HepG2 (cell line): Measurements from ENCODE around the gene TTC31. TPM values are rescaled to one million over a fixed set of nuclear protein-coding genes. Genes with fewer than 3 reads are reported as not detected.

Source experiments
- CENPX ChIP-seq: sonication (generic); formaldehyde crosslinking; IDR thresholded peaks from 2 replicates; pipeline ENCODE4 v1.9.0; 2021; ENCODE audit warnings: mild to moderate bottlenecking, missing genetic modification reagents, moderate library complexity
- DMTF1 ChIP-seq: sonication (generic); formaldehyde crosslinking; IDR thresholded peaks from 2 replicates; pipeline ENCODE4 v1.4.0; 2020; ENCODE audit warnings: mild to moderate bottlenecking, missing genetic modification reagents
- EZH2 ChIP-seq: conservative IDR thresholded peaks from 2 replicates; pipeline ENCODE4 v1.6.1; 2012; ENCODE audit warnings: mild to moderate bottlenecking, low read depth, low read length, moderate library complexity
- HINFP ChIP-seq: sonication (generic); formaldehyde crosslinking; IDR thresholded peaks from 2 replicates; pipeline ENCODE4 v1.4.0; 2020; ENCODE audit warnings: low read depth, mild to moderate bottlenecking, missing genetic modification reagents
- KDM5B ChIP-seq: sonication (generic); formaldehyde crosslinking; IDR thresholded peaks from 2 replicates; pipeline ENCODE4 v1.4.0; 2020; ENCODE audit warnings: missing genetic modification reagents, mild to moderate bottlenecking, borderline replicate concordance
- MAF1 ChIP-seq: sonication (generic); formaldehyde crosslinking; IDR thresholded peaks from 2 replicates; pipeline ENCODE4 v1.5.0; 2020; ENCODE audit warnings: missing genetic modification reagents, borderline replicate concordance
- RBFOX2 ChIP-seq: fragments of 200-400 bp; formaldehyde crosslinking; IDR thresholded peaks from 2 replicates; pipeline ENCODE4 v1.6.1; 2017; ENCODE audit warnings: low read depth, mild to moderate bottlenecking, low read length
- SMAD3 ChIP-seq: sonication (generic); formaldehyde crosslinking; IDR thresholded peaks from 2 replicates; pipeline ENCODE4 v1.4.0; 2020; ENCODE audit warnings: missing genetic modification reagents
- SOX6 ChIP-seq, 2 experiments: fragments of 450-650 bp in 1 of 2; sonication (generic) in 1 of 2; formaldehyde crosslinking in 1 of 2; IDR thresholded peaks; 2 replicates each; pipeline versions ENCODE4 v1.4.0 to v1.6.1; 2017 to 2020; ENCODE audit warnings: antibody characterized with exemption in 1 of 2, mild to moderate bottlenecking in 1 of 2, missing genetic modification reagents in 1 of 2
- SSRP1 ChIP-seq: IDR thresholded peaks from 2 replicates; pipeline ENCODE4 v1.6.1; 2016; ENCODE audit warnings: control low read depth
- TFDP1 ChIP-seq: IDR thresholded peaks from 2 replicates; pipeline ENCODE4 v1.6.1; 2016; ENCODE audit warnings: missing compliant biosample characterization, missing genetic modification reagents, borderline replicate concordance
- YEATS4 ChIP-seq: sonication (generic); formaldehyde crosslinking; IDR thresholded peaks from 2 replicates; pipeline ENCODE4 v1.4.0; 2020; ENCODE audit warnings: missing genetic modification reagents, borderline replicate concordance
- ZC3H4 ChIP-seq: sonication (generic); formaldehyde crosslinking; IDR thresholded peaks from 2 replicates; pipeline ENCODE4 v1.4.0; 2020; ENCODE audit warnings: missing genetic modification reagents, borderline replicate concordance
- ZNF234 ChIP-seq: sonication (generic); formaldehyde crosslinking; conservative IDR thresholded peaks from 2 replicates; pipeline ENCODE4 v1.5.1; 2020; ENCODE audit warnings: mild to moderate bottlenecking, missing genetic modification reagents
- ZNF253 ChIP-seq: sonication (generic); formaldehyde crosslinking; IDR thresholded peaks from 2 replicates; pipeline ENCODE4 v1.8.0; 2022; ENCODE audit warnings: mild to moderate bottlenecking, missing genetic modification reagents, borderline replicate concordance
- ZNF512 ChIP-seq: sonication (generic); formaldehyde crosslinking; IDR thresholded peaks from 2 replicates; pipeline ENCODE4 v1.4.0; 2020; ENCODE audit warnings: mild to moderate bottlenecking, missing genetic modification reagents
- ZNF747 ChIP-seq: sonication (generic); formaldehyde crosslinking; IDR thresholded peaks from 2 replicates; pipeline ENCODE4 v1.8.1; 2023; ENCODE audit warnings: missing genetic modification reagents, mild to moderate bottlenecking, borderline replicate concordance
- ZNF780A ChIP-seq: sonication (generic); formaldehyde crosslinking; IDR thresholded peaks from 2 replicates; pipeline ENCODE4 v1.8.0; 2022; ENCODE audit warnings: mild to moderate bottlenecking, missing genetic modification reagents, moderate library complexity
- polyA plus RNA-seq, 8 experiments: library from polyadenylated mRNA; depleted of rRNA in 3 of 8; stranded (reverse) in 7 of 8; unstranded in 1 of 8; fragments of >200 nt; fragmentation: Illumina TruSeq in 4 of 8; extraction: Trizol in 4 of 8; gene quantifications; 2 replicates each; pipeline versions ENCODE4 v1.2.1 to v1.2.3, GENCODE V29; 2011 to 2016; ENCODE audit warnings: low read depth in 4 of 8, missing spikeins in 1 of 8, mixed read lengths in 1 of 8; ENCODE audit not compliant: insufficient read depth in 1 of 8
- total RNA-seq, 5 experiments: library from RNA; depleted of rRNA; stranded (reverse); fragments of >200 nt; fragmentation: Illumina TruSeq; extraction: Trizol; gene quantifications; 2 replicates each; pipeline ENCODE4 v1.2.3, GENCODE V29; 2016; ENCODE audit warnings: low read depth in 1 of 5
- TF ChIP-seq, protein P1 (sequence below): sonication (generic); formaldehyde crosslinking; IDR thresholded peaks from 2 replicates; pipeline ENCODE4 v1.4.0; 2020; ENCODE audit warnings: missing genetic modification reagents
- TF ChIP-seq, protein P2 (sequence below): sonication (generic); formaldehyde crosslinking; IDR thresholded peaks from 2 replicates; pipeline ENCODE4 v1.4.0; 2020; ENCODE audit warnings: mild to moderate bottlenecking, missing genetic modification reagents

Gene TTC31
- total and polyA plus RNA-seq, 2 of the 13 experiments (the other 11 are each of a cell fraction or from before 2014, with no cell fraction given), result 28.3 to 39.5 TPM

GRCh38 chr2:74528600-74529356 lies 45.9 kb downstream of the TTC31 start (continued):
- TF ChIP-seq TFDP1 (CRISPR knock-in tag), result 0 out of 2 replicates have a peak, but pooled peaks have one; percentile 17
- TF ChIP-seq HINFP (CRISPR knock-in tag), result no peak
- no peak for TF ChIP-seq SOX6 (IDR thresholded peaks at IDR 0.05)
- TF ChIP-seq SOX6 (CRISPR knock-in tag; IDR thresholded peaks at IDR 0.05), result no peak
- 0 out of 2 replicates have a peak, but pooled peaks have one; percentile 66 for TF ChIP-seq ZNF253 (CRISPR knock-in tag)
- TF ChIP-seq DMTF1 (CRISPR knock-in tag), result no peak
- TF ChIP-seq MAF1 (CRISPR knock-in tag), result no peak
- no peak for TF ChIP-seq KDM5B (CRISPR knock-in tag)
- TF ChIP-seq ZNF747 (CRISPR knock-in tag), result no peak
- peak; percentile 14; the same call in 1 of the 2 replicates for TF ChIP-seq ZNF512 (CRISPR knock-in tag)
- TF ChIP-seq SMAD3 (CRISPR knock-in tag), result no peak
- TF ChIP-seq ZNF234 (CRISPR knock-in tag), result no peak; the same call in 1 of the 2 replicates
- TF ChIP-seq, protein P1, sequence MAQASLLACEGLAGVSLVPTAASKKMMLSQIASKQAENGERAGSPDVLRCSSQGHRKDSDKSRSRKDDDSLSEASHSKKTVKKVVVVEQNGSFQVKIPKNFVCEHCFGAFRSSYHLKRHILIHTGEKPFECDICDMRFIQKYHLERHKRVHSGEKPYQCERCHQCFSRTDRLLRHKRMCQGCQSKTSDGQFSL (CRISPR knock-in tag), result no peak
- no peak for TF ChIP-seq YEATS4 (CRISPR knock-in tag)
- no peak for TF ChIP-seq EZH2
- no peak for TF ChIP-seq ZC3H4
- TF ChIP-seq, protein P2, sequence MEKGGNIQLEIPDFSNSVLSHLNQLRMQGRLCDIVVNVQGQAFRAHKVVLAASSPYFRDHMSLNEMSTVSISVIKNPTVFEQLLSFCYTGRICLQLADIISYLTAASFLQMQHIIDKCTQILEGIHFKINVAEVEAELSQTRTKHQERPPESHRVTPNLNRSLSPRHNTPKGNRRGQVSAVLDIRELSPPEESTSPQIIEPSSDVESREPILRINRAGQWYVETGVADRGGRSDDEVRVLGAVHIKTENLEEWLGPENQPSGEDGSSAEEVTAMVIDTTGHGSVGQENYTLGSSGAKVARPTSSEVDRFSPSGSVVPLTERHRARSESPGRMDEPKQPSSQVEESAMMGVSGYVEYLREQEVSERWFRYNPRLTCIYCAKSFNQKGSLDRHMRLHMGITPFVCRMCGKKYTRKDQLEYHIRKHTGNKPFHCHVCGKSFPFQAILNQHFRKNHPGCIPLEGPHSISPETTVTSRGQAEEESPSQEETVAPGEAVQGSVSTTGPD (CRISPR knock-in tag), result no peak; the same call in 1 of the 2 replicates
- no peak for TF ChIP-seq RBFOX2
- 0 out of 2 replicates have a peak, but pooled peaks have one; percentile 14 for TF ChIP-seq ZNF780A (CRISPR knock-in tag)
- TF ChIP-seq SSRP1, result no peak
- no peak for TF ChIP-seq CENPX
